Testis (tissue), 3 donors: ENCODE measurements around the gene CEP290. TPM values are rescaled to one million over a fixed set of nuclear protein-coding genes. Genes with fewer than 3 reads are reported as not detected.

Source experiments
- DNase-seq: peaks from one replicate; pipeline ENCODE4 v3.0.0-alpha.2; 2019
- H3K27ac ChIP-seq, 2 donors: fragments of 200-600 bp; sonication (generic); one replicate each; pipeline ENCODE4 v1.5.1; 2019
- H3K27me3 ChIP-seq: fragments of 200-600 bp; sonication (generic); one replicate; pipeline ENCODE4 v1.5.1; 2019
- H3K36me3 ChIP-seq: fragments of 200-600 bp; sonication (generic); one replicate; pipeline ENCODE4 v1.5.1; 2017; ENCODE audit warnings: low read depth; ENCODE audit errors: missing control alignments
- H3K4me1 ChIP-seq: fragments of 200-600 bp; sonication (generic); one replicate; pipeline ENCODE4 v1.5.1; 2019
- H3K4me3 ChIP-seq, 2 donors: fragments of 200-600 bp; sonication (generic); one replicate each; pipeline ENCODE4 v1.5.1; 2017 to 2019
- H3K9me3 ChIP-seq: fragments of 200-600 bp; sonication (generic); one replicate; pipeline ENCODE4 v1.5.1; 2017
- CTCF ChIP-seq, 3 experiments: fragments of 450-650 bp in 2 of 3; fragments of 200-600 bp in 1 of 3; sonication (generic) in 1 of 3; IDR thresholded peaks; one replicate each; pipeline ENCODE4 v1.5.1; 2016 to 2019; ENCODE audit warnings: antibody characterized with exemption in 3 of 3, mild to moderate bottlenecking in 2 of 3, moderate library complexity in 1 of 3
- POLR2A ChIP-seq: fragments of 450-650 bp; IDR thresholded peaks from one replicate; pipeline ENCODE4 v1.6.1; 2017; ENCODE audit warnings: antibody characterized with exemption, mild to moderate bottlenecking, moderate library complexity
- WGBS, 2 donors: methylation state at CpG; one replicate each; pipeline ENCODE4 v1.1.5; 2018; 5-methylcytosine and 5-hydroxymethylcytosine counted together
- intact Hi-C: fragments of 100-400 bp; cut with DNase I; formaldehyde crosslinking; loops from one replicate; pipeline ENCODE4 v1.15.1; 2023; ENCODE audit warnings: low total_unique reads
- polyA plus RNA-seq: library from polyadenylated mRNA; stranded (reverse); fragments of 350-450 nt; fragmentation: Illumina TruSeq; extraction: RNeasy Lipid Tissue Mini Kit (QIAGEN cat#74804); gene quantifications from one replicate; pipeline ENCODE4 v1.2.3, GENCODE V29; 2014; ENCODE audit warnings: low read depth, low replicate concordance; ENCODE audit not compliant: insufficient read depth
- total RNA-seq, 2 donors: library from RNA; depleted of rRNA; stranded (reverse); fragments of >200 nt; gene quantifications; one replicate each; pipeline ENCODE4 v1.2.3, GENCODE V29; 2016

The CEP290 gene
- total and polyA plus RNA-seq, 3 donors from 2014 or later: 5.0 to 48.5 (median 46.0) TPM

- no peak within 1 kb of the TSS for H3K4me3 ChIP-seq
- H3K36me3 ChIP-seq: no peaks in the 10 kb centered on the region
- 55 to 62% methylated on average over 3 of the region's 3 CpGs for WGBS, 2 donors
- no peaks in the 10 kb centered on the region for H3K9me3 ChIP-seq
- no peak within 1 kb of the TSS for H3K27ac ChIP-seq
- TF ChIP-seq POLR2A: no peak
- TF ChIP-seq CTCF (IDR thresholded peaks at IDR 0.05): no peak
- no peaks in the 10 kb centered on the region for H3K27me3 ChIP-seq
- intact Hi-C loops: no loop called here
- H3K4me1 ChIP-seq: no peaks in the 10 kb centered on the region
- no peak for DNase-seq
Observed at GRCh38 chr12:88029093-88029665, 112.7 kb downstream of the CEP290 start, which contains the start of gene C12orf50. C12orf50 (minus strand) TSS chr12:88029401; CDS start chr12:88026962, 2,439 bp downstream.

GRCh38 chr12:88026196-88026595, 115.7 kb downstream of the CEP290 start:
- Histone ChIP-seq H3K36me3 (no peaks in the 10 kb centered on the region), H3K4me1 (no peaks in the 10 kb centered on the region), H3K27ac (no peak overlapping the region), H3K27me3 (no peaks in the 10 kb centered on the region), H3K9me3 (no peaks in the 10 kb centered on the region), H3K4me3 (no peak overlapping the region)
- intact Hi-C loops: no loop called here
- 86 to 88% methylated on average over 1 of the region's 1 CpG for WGBS, 2 donors
- TF ChIP-seq POLR2A: no peak
- no peak for TF ChIP-seq CTCF (IDR thresholded peaks at IDR 0.05)
- DNase-seq: no peak

- Histone ChIP-seq H3K9me3 (no peaks in the 10 kb centered on the region), H3K36me3 (no peaks in the 10 kb centered on the region), H3K4me3 (no peak overlapping the region), H3K4me1 (no peaks in the 10 kb centered on the region), H3K27ac (no peak overlapping the region), H3K27me3 (no peaks in the 10 kb centered on the region)
- no peak for TF ChIP-seq POLR2A
- intact Hi-C loops: no loop called here
- DNase-seq: no peak
- WGBS, 2 donors: 88 to 92% methylated on average over 1 to 3 of the region's 3 CpGs
Observed at GRCh38 chr12:88017964-88018363, 123.9 kb downstream of the CEP290 start.

GRCh38 chr12:88015825-88016224, 126.1 kb downstream of the CEP290 start:
- Histone ChIP-seq H3K4me1 (no peaks in the 10 kb centered on the region), H3K4me3 (no peak overlapping the region), H3K9me3 (no peaks in the 10 kb centered on the region), H3K27ac (no peak overlapping the region), H3K36me3 (no peaks in the 10 kb centered on the region), H3K27me3 (no peaks in the 10 kb centered on the region)
- no peak for TF ChIP-seq POLR2A
- TF ChIP-seq CTCF (IDR thresholded peaks at IDR 0.05): no peak
- WGBS, 2 donors: 36 to 64% methylated on average over 1 of the region's 1 CpG
- intact Hi-C loops: no loop called here
- no peak for DNase-seq

GRCh38 chr12:88011755-88012154, 130.1 kb downstream of the CEP290 start:
- Histone ChIP-seq H3K4me3 (no peak overlapping the region), H3K4me1 (no peaks in the 10 kb centered on the region), H3K27me3 (no peaks in the 10 kb centered on the region), H3K9me3 (no peaks in the 10 kb centered on the region), H3K27ac (no peak overlapping the region), H3K36me3 (no peaks in the 10 kb centered on the region)
- no peak for DNase-seq
- TF ChIP-seq CTCF (IDR thresholded peaks at IDR 0.05) (no peak), POLR2A (no peak)
- WGBS, 2 donors: 73 to 80% methylated on average over 5 of the region's 5 CpGs
- intact Hi-C loops: no loop called here
